DMS79 (cell line): ENCODE measurements around the gene TP63.
"Not testable (repeated sequence)": the region's sequence is repeated elsewhere in the genome, so short reads cannot be mapped to it uniquely, and the experiment has no call there.

Source experiments
- DNase-seq: peaks from one replicate; lab custom pipeline; 2025; lab: John Stamatoyannopoulos, UW

TP63 gene

GRCh38 chr3:189726277-189726676 lies 95.1 kb downstream of the TP63 start:
- DNase-seq, result no peak

- no peak for DNase-seq
These were observed 96.0 kb downstream of the TP63 start for GRCh38 chr3:189727158-189727557.

GRCh38 chr3:189727898-189728297 lies 96.7 kb downstream of the TP63 start:
- DNase-seq, result no peak

GRCh38 chr3:189728915-189729314 lies 97.7 kb downstream of the TP63 start:
- DNase-seq, result no peak

GRCh38 chr3:189734061-189734460 lies 102.9 kb downstream of the TP63 start:
- no peak for DNase-seq

- DNase-seq, result no peak
These were observed 104.7 kb downstream of the TP63 start for GRCh38 chr3:189735913-189736312.

DNA sequence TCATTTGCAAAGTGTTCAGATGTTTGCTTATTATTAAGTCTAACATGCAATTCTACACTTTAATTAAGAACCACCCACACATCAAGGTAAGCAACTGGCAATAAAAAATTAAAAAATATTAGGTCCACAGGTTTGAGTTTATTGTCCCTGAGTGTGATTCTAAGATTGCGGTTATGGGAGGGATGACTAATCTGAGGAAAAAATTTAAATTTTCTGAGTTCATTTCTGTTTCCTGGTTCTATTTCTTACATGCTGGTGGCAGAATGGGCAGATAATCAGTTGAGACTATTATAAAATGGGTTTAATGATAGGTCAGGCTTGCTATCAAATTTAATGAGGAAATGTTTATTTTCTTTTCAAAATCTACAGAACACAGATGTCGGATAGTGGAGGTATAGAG lies 105.9 kb downstream of the TP63 start:
- DNase-seq, result no peak

DNA sequence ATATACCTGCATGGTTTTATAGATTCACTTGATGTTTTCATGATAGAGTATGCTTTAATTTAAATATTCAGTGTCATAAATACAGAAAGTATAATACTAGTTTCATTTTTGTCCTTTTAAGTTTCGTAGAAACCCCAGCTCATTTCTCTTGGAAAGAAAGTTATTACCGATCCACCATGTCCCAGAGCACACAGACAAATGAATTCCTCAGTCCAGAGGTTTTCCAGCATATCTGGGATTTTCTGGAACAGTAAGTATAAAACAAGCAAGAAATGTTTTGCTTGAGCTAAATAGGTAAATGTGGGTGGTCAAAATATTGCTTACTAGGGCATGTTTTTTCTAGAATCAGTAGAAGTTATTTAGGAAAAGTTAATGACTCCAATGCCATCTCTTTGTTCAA lies 106.4 kb downstream of the TP63 start:
- DNase-seq, result no peak

- DNase-seq, result no peak
These were observed 108.2 kb downstream of the TP63 start for GRCh38 chr3:189739378-189739777.

GRCh38 chr3:189740156-189740555 lies 109.0 kb downstream of the TP63 start:
- DNase-seq, result no peak

GRCh38 chr3:189744235-189744634 lies 113.0 kb downstream of the TP63 start:
- no peak for DNase-seq

GRCh38 chr3:189745622-189746021 lies 114.4 kb downstream of the TP63 start:
- DNase-seq, result no peak

DNA sequence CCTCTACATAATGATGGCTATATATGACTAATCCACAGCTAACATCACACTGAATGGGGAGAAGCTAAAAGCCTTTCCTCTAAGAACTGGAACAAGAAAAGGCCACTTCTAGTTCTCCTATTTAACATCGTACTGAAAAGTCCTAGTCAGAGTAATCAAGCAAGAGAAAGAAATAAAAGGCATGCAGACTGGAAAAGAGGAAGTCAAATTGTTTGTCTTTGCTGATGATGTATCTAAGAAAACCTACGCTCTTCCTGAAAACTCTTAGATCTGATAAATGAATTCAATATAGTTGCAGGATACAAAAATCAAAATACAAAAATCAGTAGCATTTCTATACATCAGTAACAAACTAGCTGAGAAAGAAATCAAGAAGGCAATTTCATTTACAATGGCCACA lies 116.9 kb downstream of the TP63 start:
- no peak for DNase-seq

DNA sequence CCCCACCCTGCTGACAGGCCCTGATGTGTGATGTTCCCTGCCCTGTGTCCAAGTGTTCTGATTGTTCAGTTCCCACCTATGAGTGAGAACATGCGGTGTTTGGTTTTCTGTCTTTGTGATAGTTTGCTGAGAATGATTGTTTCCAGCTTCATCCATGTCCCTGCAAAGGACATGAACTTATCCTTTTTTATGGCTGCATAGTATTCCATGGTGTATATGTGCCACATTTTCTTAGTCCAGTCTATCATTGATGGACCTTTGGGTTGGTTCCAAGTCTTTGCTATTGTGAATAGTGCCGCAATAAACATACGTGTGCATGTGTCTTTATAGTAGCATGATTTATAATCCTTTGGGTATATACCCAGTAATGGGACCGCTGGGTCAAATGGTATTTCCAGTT lies 119.8 kb downstream of the TP63 start:
- DNase-seq, result not testable (repeated sequence)

- DNase-seq, result no peak
These were observed 123.2 kb downstream of the TP63 start for GRCh38 chr3:189754356-189754755.

DNA sequence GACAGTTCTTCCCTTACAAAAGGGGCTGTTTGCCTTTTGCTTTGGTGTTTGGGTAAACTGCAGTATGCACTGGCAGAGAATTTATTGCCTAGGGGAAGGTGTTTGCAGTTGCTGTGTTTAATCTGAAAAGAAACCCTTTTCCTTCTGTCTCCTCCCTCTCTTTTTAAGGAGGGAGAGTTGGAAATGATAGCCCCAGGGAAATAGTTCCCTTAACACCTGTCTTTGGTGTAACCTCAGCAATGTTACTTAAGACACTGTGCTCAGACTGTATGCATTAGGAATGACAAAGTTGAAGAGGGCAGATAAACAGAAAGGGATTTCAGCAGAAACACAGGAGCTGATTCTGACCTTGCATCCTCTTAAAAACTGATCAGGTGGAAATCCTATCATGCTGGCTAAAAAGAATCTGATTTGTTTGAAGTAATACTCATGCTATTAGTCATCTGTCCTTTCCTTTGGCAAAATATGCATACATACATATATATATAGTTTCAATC lies 125.4 kb downstream of the TP63 start:
- no peak for DNase-seq

- no peak for DNase-seq
These were observed 127.0 kb downstream of the TP63 start for GRCh38 chr3:189758186-189758585.

DNA sequence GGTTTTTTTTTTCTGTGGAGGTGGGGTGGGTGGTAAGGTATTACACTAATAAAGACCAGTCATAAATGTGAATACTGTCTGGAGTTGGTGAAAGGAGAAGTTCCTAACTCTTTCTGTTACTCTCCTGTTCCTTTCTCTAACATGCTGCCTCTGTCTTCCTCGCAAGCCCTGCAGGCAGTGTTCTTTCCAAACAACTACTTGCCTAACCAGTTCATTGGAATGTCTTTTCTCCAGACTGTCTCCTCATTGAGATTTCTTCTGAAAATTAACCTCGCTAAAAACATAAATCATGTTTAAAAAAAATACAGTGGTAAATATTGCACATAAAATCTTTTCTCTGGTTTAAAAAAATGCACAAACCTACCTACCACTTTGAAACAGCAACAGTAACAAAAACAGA lies 135.2 kb downstream of the TP63 start:
- DNase-seq, result no peak

DNA sequence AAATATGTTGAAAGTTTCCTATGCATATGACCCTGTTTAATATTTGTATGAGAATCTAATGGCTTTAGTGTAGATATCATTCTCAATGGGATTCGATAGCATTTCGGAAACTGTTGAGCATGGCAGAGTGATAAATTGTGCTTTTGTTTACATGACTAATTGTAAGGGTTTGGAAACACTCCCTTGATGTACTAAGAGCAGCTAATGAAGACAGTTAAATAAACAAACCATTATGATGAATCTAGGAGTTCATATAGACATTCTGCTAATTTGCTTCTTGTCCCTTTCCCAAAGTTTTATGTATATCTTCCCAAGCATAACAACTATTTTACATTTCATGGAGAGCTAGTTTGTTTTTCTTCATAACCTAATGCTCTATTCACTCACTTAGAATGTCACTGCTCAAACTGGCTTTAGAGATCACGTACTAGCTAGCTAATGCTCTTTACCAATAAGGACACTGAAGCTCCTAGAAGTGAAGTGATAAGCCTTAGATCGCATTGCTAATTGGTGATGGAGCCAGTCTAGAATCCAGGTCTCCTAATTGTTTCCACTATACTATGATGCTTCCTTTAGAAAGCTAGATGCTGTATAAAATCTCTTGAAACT lies 140.8 kb downstream of the TP63 start:
- DNase-seq, result no peak

DNA sequence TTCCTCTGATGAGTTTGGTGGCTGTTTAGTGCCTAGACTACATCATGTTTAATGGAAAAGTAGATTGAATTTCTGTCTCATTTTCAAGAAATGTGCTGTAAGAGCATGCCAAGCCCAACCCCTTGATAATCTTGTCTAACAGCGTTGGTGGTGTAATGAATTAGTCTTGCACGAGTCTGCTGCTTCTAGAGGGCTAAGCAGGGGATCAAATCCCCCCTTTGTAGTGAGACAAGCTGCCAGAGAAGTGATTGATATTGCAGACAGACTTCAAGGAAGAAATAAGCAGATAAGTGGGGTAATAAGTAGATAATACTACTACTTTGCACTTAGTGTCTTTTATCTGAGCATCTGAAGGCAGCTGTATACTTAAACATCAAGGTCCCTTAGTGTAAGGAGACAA lies 141.4 kb downstream of the TP63 start:
- no peak for DNase-seq

DNA sequence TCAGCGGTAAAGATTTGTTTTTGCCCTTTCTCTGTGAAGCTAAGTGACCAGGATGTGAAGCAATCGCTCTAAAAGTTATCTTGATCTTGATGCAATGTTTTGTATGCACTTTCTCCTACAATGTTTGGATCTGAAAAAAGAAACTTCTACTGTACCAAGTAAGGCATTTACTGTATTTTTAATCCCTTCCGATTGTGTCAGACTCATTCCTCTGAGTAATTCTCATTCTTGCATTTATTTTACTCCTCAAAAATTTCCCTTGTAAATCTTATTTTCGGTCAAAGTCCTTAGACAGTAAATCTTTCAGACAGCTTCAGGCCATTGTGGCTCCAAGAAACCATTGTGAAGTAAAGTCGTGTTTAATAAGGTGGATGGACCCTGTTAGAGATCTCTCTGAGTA lies 141.9 kb downstream of the TP63 start:
- DNase-seq, result no peak

GRCh38 chr3:189776149-189776824 lies 145.1 kb downstream of the TP63 start:
- no peak for DNase-seq

DNA sequence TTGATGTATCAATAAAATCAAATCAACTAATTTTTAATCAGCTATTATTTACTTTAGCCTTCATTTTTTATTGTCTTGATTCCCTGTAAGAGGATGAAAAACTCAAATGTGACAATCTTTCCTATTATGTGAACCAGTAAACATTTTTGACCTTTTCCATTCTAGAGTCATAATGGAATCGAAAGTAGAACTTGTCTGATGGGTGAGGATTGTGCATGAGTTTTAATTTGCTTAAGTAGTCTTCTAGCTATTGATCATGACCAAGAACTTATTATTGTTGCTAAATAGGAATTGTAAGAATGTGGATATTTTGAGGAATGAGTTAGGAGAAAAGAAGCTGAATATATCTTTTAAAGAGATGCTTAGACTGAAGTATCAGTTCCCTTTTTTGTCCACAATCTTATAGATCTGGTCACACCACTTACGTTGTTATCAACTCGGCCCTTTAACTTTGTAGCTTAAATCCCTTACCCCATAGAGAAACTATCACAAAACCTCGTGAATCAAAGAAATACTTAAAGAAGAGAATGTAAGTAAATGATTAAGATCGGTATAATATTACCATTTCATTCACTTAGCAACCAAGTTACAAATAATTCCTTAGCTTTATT lies 147.3 kb downstream of the TP63 start:
- DNase-seq, result no peak

GRCh38 chr3:189779166-189779565 lies 148.0 kb downstream of the TP63 start:
- no peak for DNase-seq
